HG03095 (cell line): ENCODE measurements around the gene RAPGEF1.

Experiments
- ATAC-seq: cut with Tn5 transposase; IDR thresholded peaks from one replicate; pipeline ENCODE4 v1.9.1; 2021; ENCODE audit warnings: moderate library complexity; ENCODE audit not compliant: unreplicated experiment

RAPGEF1 gene

GRCh38 chr9:131628459-131629225 is 111.2 kb downstream of the RAPGEF1 start:
- ATAC-seq: no peak

GRCh38 chr9:131627648-131628458 is 112.0 kb downstream of the RAPGEF1 start:
- ATAC-seq: no peak

- no peak for ATAC-seq
These were observed 112.6 kb downstream of the RAPGEF1 start for GRCh38 chr9:131627326-131627647.

- no peak for ATAC-seq
These were observed 113.8 kb downstream of the RAPGEF1 start for GRCh38 chr9:131625790-131626670.

GRCh38 chr9:131625508-131625787 is 114.4 kb downstream of the RAPGEF1 start:
- ATAC-seq: no peak

GRCh38 chr9:131624636-131625507 is 115.0 kb downstream of the RAPGEF1 start:
- no peak for ATAC-seq

- no peak for ATAC-seq
These were observed 116.1 kb downstream of the RAPGEF1 start for GRCh38 chr9:131623655-131624330.

- ATAC-seq: no peak
These were observed 117.4 kb downstream of the RAPGEF1 start for GRCh38 chr9:131622523-131622922.

GRCh38 chr9:131621551-131622358 is 118.1 kb downstream of the RAPGEF1 start:
- no peak for ATAC-seq

GRCh38 chr9:131620764-131621520 is 118.9 kb downstream of the RAPGEF1 start:
- ATAC-seq: no peak

- ATAC-seq: no peak
These were observed 120.2 kb downstream of the RAPGEF1 start for GRCh38 chr9:131619680-131620079.

GRCh38 chr9:131618785-131619184 is 121.1 kb downstream of the RAPGEF1 start:
- no peak for ATAC-seq

- no peak for ATAC-seq
These were observed 121.8 kb downstream of the RAPGEF1 start for GRCh38 chr9:131618071-131618479.

- no peak for ATAC-seq
These were observed 122.3 kb downstream of the RAPGEF1 start for GRCh38 chr9:131617611-131618010.

- no peak for ATAC-seq
These were observed 122.8 kb downstream of the RAPGEF1 start for GRCh38 chr9:131616983-131617604.

- ATAC-seq: no peak
These were observed 125.4 kb downstream of the RAPGEF1 start for GRCh38 chr9:131614340-131614915.

GRCh38 chr9:131613921-131614320 is 126.0 kb downstream of the RAPGEF1 start:
- ATAC-seq: no peak

GRCh38 chr9:131612851-131613250 is 127.0 kb downstream of the RAPGEF1 start:
- no peak for ATAC-seq
